ENCODE data around the gene FAM114A1. TPM values are rescaled to one million over a fixed set of nuclear protein-coding genes. Genes with fewer than 3 reads are reported as not detected.

FAM114A1 gene
- total and polyA plus RNA-seq, 3 donors from 2014 or later, result 30.9 to 96.2 (median 76.5) TPM

DNA sequence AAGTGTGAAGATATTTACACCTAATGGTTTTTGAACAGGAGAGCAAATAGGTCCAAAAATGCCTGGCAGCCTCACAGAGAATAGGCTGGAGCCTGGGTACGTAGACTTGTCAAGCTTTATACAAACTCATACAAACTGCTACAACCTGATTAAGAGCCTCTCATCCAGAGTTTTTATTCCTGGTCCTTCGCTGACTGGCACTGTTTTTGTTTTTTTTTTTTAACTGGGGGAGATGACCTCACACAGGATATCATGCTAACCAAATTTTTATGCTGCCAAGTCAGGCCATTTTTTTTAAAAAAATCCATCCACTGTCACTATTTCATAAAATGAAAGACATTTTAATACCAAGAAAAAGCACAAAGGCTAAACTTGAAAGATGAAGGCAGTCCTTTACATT, 1.9 kb downstream of the FAM114A1 start:
- WGBS, 2 donors, result 39 to 54% methylated on average over 2 of the region's 2 CpGs
- Histone ChIP-seq H3K27ac (peak overlapping the region; percentile 94 to 97), H3K27me3 (no peaks in the 10 kb centered on the region), H3K9me3 (no peaks in the 10 kb centered on the region), H3K4me3 (no peak overlapping the region), H3K36me3 (ENCODE audit: low read depth, missing control alignments) (no peaks in the 10 kb centered on the region), H3K4me1 (peaks cover 35% of the 10 kb centered on the region)
- intact Hi-C loops (cut with DNase I; ENCODE audit: low total_unique reads), result no loop called here
- TF ChIP-seq, protein P1, sequence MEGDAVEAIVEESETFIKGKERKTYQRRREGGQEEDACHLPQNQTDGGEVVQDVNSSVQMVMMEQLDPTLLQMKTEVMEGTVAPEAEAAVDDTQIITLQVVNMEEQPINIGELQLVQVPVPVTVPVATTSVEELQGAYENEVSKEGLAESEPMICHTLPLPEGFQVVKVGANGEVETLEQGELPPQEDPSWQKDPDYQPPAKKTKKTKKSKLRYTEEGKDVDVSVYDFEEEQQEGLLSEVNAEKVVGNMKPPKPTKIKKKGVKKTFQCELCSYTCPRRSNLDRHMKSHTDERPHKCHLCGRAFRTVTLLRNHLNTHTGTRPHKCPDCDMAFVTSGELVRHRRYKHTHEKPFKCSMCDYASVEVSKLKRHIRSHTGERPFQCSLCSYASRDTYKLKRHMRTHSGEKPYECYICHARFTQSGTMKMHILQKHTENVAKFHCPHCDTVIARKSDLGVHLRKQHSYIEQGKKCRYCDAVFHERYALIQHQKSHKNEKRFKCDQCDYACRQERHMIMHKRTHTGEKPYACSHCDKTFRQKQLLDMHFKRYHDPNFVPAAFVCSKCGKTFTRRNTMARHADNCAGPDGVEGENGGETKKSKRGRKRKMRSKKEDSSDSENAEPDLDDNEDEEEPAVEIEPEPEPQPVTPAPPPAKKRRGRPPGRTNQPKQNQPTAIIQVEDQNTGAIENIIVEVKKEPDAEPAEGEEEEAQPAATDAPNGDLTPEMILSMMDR (IDR thresholded peaks at IDR 0.05), result no peak
- no peak for TF ChIP-seq POLR2A (IDR thresholded peaks at IDR 0.05)
- no peak for DNase-seq

DNA sequence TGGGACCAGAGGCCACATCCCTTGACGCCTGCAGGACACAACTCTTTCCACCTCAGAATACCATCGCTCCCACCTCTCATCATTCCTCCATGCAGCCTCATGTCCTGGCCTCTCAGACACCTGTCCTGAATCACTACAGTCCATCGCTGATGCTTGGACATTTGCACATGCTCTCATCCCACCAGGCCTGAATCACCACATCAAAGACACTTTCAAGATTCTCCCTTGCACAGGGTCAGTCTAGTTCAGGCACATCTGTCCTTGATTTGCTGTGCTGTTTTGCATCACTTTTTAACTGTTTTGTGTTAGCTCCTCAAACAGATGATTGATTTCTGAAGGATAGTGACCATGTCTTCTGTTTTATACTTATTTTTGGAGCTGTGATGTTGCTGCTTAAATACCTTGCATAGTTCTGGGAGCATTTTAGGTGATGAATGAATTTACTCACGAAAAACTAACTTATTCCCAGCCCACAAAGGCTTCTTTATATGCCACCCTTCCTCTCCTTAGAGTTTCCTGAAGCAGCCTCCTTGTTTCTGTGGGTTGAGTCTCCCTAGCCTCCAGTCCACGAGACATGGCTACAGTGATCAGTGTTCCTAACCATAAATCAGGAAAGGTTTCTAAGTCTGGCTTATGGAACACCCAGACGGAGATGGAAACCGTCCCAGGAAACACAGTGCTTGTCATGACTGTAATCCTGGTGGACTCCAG, 2.6 kb downstream of the FAM114A1 start:
- no peak overlapping the region for H3K4me3 ChIP-seq
- DNase-seq, result peak; percentile 25
- no peaks in the 10 kb centered on the region for H3K36me3 ChIP-seq (ENCODE audit: low read depth, missing control alignments)
- peak overlapping the region in 1 of 2 donors; percentile 21 for H3K27ac ChIP-seq
- H3K4me1 ChIP-seq, result peaks cover 35% of the 10 kb centered on the region
- WGBS, 2 donors, result 66 to 67% methylated on average over 7 of the region's 7 CpGs
- TF ChIP-seq, protein P1 (IDR thresholded peaks at IDR 0.05), result no peak
- TF ChIP-seq POLR2A (IDR thresholded peaks at IDR 0.05), result no peak
- H3K27me3 ChIP-seq, result no peaks in the 10 kb centered on the region
- intact Hi-C loops (cut with DNase I; ENCODE audit: low total_unique reads), result no loop called here
- no peaks in the 10 kb centered on the region for H3K9me3 ChIP-seq

DNA sequence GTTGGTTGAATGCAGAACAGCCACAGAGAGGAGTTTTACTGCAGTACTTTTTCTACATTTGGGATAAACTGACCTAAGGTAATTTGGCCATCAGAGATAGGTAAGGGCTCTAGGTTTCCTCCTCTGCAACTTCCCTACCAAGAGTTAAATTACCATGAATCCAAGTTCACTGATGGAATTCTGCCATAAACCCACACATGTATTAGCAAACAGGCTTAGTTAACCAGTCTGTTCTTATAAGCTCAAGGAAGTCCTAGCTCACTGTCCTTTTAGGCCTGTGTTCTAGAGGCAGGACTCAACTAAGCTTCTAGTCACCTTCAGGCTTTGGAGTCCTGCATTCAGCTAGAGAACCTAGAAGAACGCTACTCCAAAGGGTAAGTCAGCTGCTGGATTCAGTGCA, 4.0 kb downstream of the FAM114A1 start:
- peaks cover 35% of the 10 kb centered on the region for H3K4me1 ChIP-seq
- H3K9me3 ChIP-seq, result no peaks in the 10 kb centered on the region
- H3K27ac ChIP-seq, result peak overlapping the region in 1 of 2 donors; percentile 5
- 76 to 80% methylated on average over 1 of the region's 1 CpG for WGBS, 2 donors
- H3K27me3 ChIP-seq, result no peaks in the 10 kb centered on the region
- H3K4me3 ChIP-seq, result no peak overlapping the region
- intact Hi-C loops (cut with DNase I; ENCODE audit: low total_unique reads), result no loop called here
- TF ChIP-seq POLR2A (IDR thresholded peaks at IDR 0.05), result no peak
- TF ChIP-seq, protein P1 (IDR thresholded peaks at IDR 0.05), result no peak
- no peaks in the 10 kb centered on the region for H3K36me3 ChIP-seq (ENCODE audit: low read depth, missing control alignments)
- no peak for DNase-seq

DNA sequence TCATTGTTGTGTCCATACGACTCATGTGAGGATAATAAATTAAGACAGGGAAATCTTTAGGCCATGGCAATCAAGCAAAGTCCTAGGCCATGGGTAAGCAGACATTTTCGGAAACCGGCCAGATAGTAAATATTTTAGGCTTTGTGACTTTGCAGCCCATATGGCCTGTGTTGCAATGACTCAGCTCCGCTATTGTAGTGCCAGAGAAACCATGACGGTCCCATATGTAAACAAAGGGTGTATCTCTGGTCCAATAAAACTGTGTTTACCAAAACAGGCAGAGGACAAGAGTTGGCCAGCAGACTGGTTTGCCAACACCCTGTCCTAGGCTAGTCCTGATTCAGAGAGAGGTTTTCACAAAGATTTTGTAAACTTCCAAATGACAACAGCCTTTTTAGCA, 5.0 kb downstream of the FAM114A1 start:
- 79 to 85% methylated on average over 5 of the region's 5 CpGs for WGBS, 2 donors
- intact Hi-C loops (cut with DNase I; ENCODE audit: low total_unique reads), result no loop called here
- peak overlapping the region; percentile 6 to 32 for H3K27ac ChIP-seq
- TF ChIP-seq POLR2A (IDR thresholded peaks at IDR 0.05), result no peak
- no peak for DNase-seq
- peaks cover 35% of the 10 kb centered on the region for H3K4me1 ChIP-seq
- no peaks in the 10 kb centered on the region for H3K27me3 ChIP-seq
- H3K9me3 ChIP-seq, result no peaks in the 10 kb centered on the region
- H3K36me3 ChIP-seq (ENCODE audit: low read depth, missing control alignments), result no peaks in the 10 kb centered on the region
- no peak overlapping the region for H3K4me3 ChIP-seq

DNA sequence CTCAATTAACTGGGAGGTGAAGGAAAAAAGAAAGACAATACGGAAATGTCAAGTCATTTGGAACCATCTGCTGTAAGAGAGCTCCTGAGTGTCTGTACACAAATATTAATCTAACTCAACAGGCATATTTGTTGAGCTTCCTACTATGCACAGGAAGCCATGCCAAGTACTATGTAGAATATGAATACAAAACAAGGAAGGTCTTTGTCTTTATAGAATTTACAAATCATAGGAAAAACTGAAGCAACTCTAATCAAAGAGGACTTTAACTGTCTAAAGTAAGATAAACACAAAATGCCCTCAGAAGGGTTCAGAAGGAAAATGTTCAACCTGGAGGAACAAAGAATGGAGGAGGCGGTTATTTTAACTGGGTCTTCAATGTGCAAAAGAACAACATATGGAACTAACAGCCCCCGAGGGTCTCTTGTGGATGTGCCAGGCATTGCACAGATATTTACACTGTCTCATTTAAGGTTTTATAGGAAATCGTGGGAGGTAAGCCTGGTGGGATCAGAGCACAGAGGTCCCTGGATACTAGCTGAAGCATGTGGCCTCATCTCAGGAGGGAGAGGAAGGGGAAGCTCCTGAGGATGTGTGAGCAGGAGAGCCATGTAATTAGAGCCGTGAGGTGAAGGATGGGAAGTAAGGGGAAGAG, 5.8 kb downstream of the FAM114A1 start:
- TF ChIP-seq, protein P1 (IDR thresholded peaks at IDR 0.05), result no peak
- TF ChIP-seq POLR2A (IDR thresholded peaks at IDR 0.05), result no peak
- intact Hi-C loops (cut with DNase I; ENCODE audit: low total_unique reads), result no loop called here
- Histone ChIP-seq H3K9me3 (no peaks in the 10 kb centered on the region), H3K4me3 (no peak overlapping the region), H3K27me3 (no peaks in the 10 kb centered on the region), H3K36me3 (ENCODE audit: low read depth, missing control alignments) (no peaks in the 10 kb centered on the region), H3K4me1 (peaks cover 33% of the 10 kb centered on the region), H3K27ac (peak overlapping the region; percentile 6 to 32)
- no peak for DNase-seq
- 58 to 64% methylated on average over 5 of the region's 5 CpGs for WGBS, 2 donors

Data from testis (tissue), 3 donors.